Measurements from ENCODE around the gene POLR1A. TPM values are rescaled to one million over a fixed set of nuclear protein-coding genes. Genes with fewer than 3 reads are reported as not detected.

The POLR1A gene
- total RNA-seq (10 to 100 TPM in 1 of 2 donors, 1 to 10 TPM in 1; 7.5 to 12.3 TPM), polyA plus RNA-seq (1 to 10 TPM; 3.2 to 4.7 TPM)

- Histone ChIP-seq H3K36me3 (ENCODE audit: control insufficient read depth in 4 of 4, insufficient read depth in 3 of 4, low read depth in 1 of 4, low read length in 3 of 4) (peaks cover 2 to 21% (median 8%) of the 10 kb centered on the region in 4 donors), H3K27me3 (ENCODE audit: control insufficient read depth in 4 of 4, insufficient read depth in 4 of 4, low read length in 3 of 4) (no peaks in the 10 kb centered on the region), H3K9me3 (ENCODE audit: control insufficient read depth in 4 of 4, low read length in 3 of 4) (no peaks in the 10 kb centered on the region), H3K9ac (ENCODE audit: low read depth in 1 of 2, low read length in 2 of 2) (peak within 1 kb of the TSS; percentile 63 to 74), H3K27ac (ENCODE audit: low read depth in 1 of 2, low read length in 2 of 2) (peak within 1 kb of the TSS; percentile 41 to 80), H3K4me1 (ENCODE audit: control insufficient read depth in 4 of 4, insufficient read depth in 4 of 4, low read length in 3 of 4) (peaks cover 6 to 34% (median 25%) of the 10 kb centered on the region in 4 donors), H3K4me3 (ENCODE audit: low read depth in 1 of 3, low read length in 3 of 3) (peak within 1 kb of the TSS; percentile 72 to 100 (median 85))
- peak; percentile 81 for DNase-seq (ENCODE audit: low spot score)
- no peak for TF ChIP-seq CTCF (IDR thresholded peaks at IDR 0.05; ENCODE audit: low read depth, low read length, missing input control)
- TF ChIP-seq SP1 (IDR thresholded peaks at IDR 0.05), result no peak
- TF ChIP-seq RXRA (IDR thresholded peaks at IDR 0.05), result peak; percentile 4 to 5
- TF ChIP-seq ATF3 (IDR thresholded peaks at IDR 0.05), result no peak
- TF ChIP-seq TAF1 (conservative IDR thresholded peaks at IDR 0.05), result peak; percentile 10
- peak in 1 of 2 donors; percentile 46 for TF ChIP-seq JUND (IDR thresholded peaks at IDR 0.05)
- no peak for TF ChIP-seq MAX (IDR thresholded peaks at IDR 0.05)
- WGBS, result under 1% methylated on average over 38 of the region's 38 CpGs
Measured at GRCh38 chr2:86105252-86105968, at the start of gene POLR1A. TSS of gene POLR1A (minus strand) at chr2:86105886. CDS start at chr2:86105776, 110 bp downstream.

GRCh38 chr2:86150502-86150901 is 44.8 kb upstream of the POLR1A start:
- Histone ChIP-seq H3K9me3 (ENCODE audit: control insufficient read depth in 4 of 4, low read length in 3 of 4) (no peaks in the 10 kb centered on the region), H3K4me3 (ENCODE audit: low read depth in 1 of 3, low read length in 3 of 3) (no peak overlapping the region), H3K27ac (ENCODE audit: low read depth in 1 of 2, low read length in 2 of 2) (no peak overlapping the region), H3K9ac (ENCODE audit: low read depth in 1 of 2, low read length in 2 of 2) (no peak overlapping the region), H3K27me3 (ENCODE audit: control insufficient read depth in 4 of 4, insufficient read depth in 4 of 4, low read length in 3 of 4) (no peaks in the 10 kb centered on the region), H3K36me3 (ENCODE audit: control insufficient read depth in 4 of 4, insufficient read depth in 3 of 4, low read depth in 1 of 4, low read length in 3 of 4) (peaks cover 14 to 58% (median 51%) of the 10 kb centered on the region in 4 donors), H3K4me1 (ENCODE audit: control insufficient read depth in 4 of 4, insufficient read depth in 4 of 4, low read length in 3 of 4) (no peaks in the 10 kb centered on the region)
- DNase-seq (ENCODE audit: low spot score), result no peak
- no peak for TF ChIP-seq JUND (IDR thresholded peaks at IDR 0.05)
- no peak for TF ChIP-seq EGR1 (IDR thresholded peaks at IDR 0.05; ENCODE audit: low read depth in 2 of 2)
- TF ChIP-seq ATF3 (IDR thresholded peaks at IDR 0.05), result no peak
- no peak for TF ChIP-seq REST (IDR thresholded peaks at IDR 0.05)
- no peak for TF ChIP-seq SP1 (IDR thresholded peaks at IDR 0.05)
- no peak for TF ChIP-seq YY1 (IDR thresholded peaks at IDR 0.05)
- TF ChIP-seq CTCF (IDR thresholded peaks at IDR 0.05; ENCODE audit: low read depth, low read length, missing input control), result no peak
- TF ChIP-seq GABPA (IDR thresholded peaks at IDR 0.05 in 1 of 2, conservative IDR thresholded peaks at IDR 0.05 in 1 of 2), result no peak
- TF ChIP-seq HNF4A (conservative IDR thresholded peaks at IDR 0.05), result no peak
- TF ChIP-seq MAX (IDR thresholded peaks at IDR 0.05), result no peak
- TF ChIP-seq ZBTB33 (IDR thresholded peaks at IDR 0.05), result no peak
- no peak for TF ChIP-seq FOXA1 (IDR thresholded peaks at IDR 0.05)
- TF ChIP-seq RXRA (IDR thresholded peaks at IDR 0.05), result no peak
- TF ChIP-seq FOXA2 (IDR thresholded peaks at IDR 0.05), result no peak
- 95% methylated on average over 2 of the region's 2 CpGs for WGBS
